NT2/D1 (cell line): ENCODE data around the gene CTNNA3.
"Not testable (repeated sequence)": the region's sequence is repeated elsewhere in the genome, so short reads cannot be mapped to it uniquely, and the experiment has no call there.

Experiments used
- DNase-seq: peaks from one replicate; pipeline ENCODE4 v3.0.0-alpha.2; 2011; ENCODE audit warnings: low read depth, low spot score
- H3K27me3 ChIP-seq: 2 replicates; pipeline ENCODE4 v1.6.0; 2011; ENCODE audit warnings: mild to moderate bottlenecking; ENCODE audit not compliant: insufficient read length, insufficient read depth
- H3K36me3 ChIP-seq: 2 replicates; pipeline ENCODE4 v1.6.1; 2011; ENCODE audit warnings: mild to moderate bottlenecking, low read length, mixed read lengths; ENCODE audit not compliant: insufficient read depth, insufficient read length
- H3K4me1 ChIP-seq: 2 replicates; pipeline ENCODE4 v1.5.1; 2011; ENCODE audit not compliant: insufficient read depth, insufficient read length
- H3K4me3 ChIP-seq: 2 replicates; pipeline ENCODE4 v1.5.1; 2011; ENCODE audit warnings: low read depth; ENCODE audit not compliant: insufficient read length
- H3K9ac ChIP-seq: 2 replicates; pipeline ENCODE4 v1.6.0; 2011; ENCODE audit warnings: low read depth; ENCODE audit not compliant: insufficient read length
- H3K9me3 ChIP-seq: 2 replicates; pipeline ENCODE4 v1.5.1; 2011; ENCODE audit warnings: mild to moderate bottlenecking, low read length; ENCODE audit not compliant: insufficient read depth
- SUZ12 ChIP-seq: IDR thresholded peaks from 2 replicates; pipeline ENCODE4 v1.6.1; 2011; ENCODE audit not compliant: insufficient read length, insufficient read depth; ENCODE audit errors: extremely low read depth
- YY1 ChIP-seq: IDR thresholded peaks from 2 replicates; pipeline ENCODE4 v1.6.1; 2011; ENCODE audit not compliant: insufficient read length, insufficient read depth
- ZNF274 ChIP-seq: IDR thresholded peaks from 2 replicates; pipeline ENCODE4 v1.6.1; 2011; ENCODE audit warnings: mild to moderate bottlenecking, low read depth, low read length

Gene CTNNA3

GRCh38 chr10:67698164-67698563, 2.2 kb upstream of the CTNNA3 start:
- TF ChIP-seq YY1, result no peak
- no peak for TF ChIP-seq ZNF274
- no peak overlapping the region for H3K4me3 ChIP-seq
- no peak overlapping the region for H3K9ac ChIP-seq
- no peak for DNase-seq
- H3K27me3 ChIP-seq, result no peaks in the 10 kb centered on the region
- no peaks in the 10 kb centered on the region for H3K4me1 ChIP-seq
- no peaks in the 10 kb centered on the region for H3K36me3 ChIP-seq
- peaks cover 17% of the 10 kb centered on the region; the same call in 1 of the 2 replicates for H3K9me3 ChIP-seq

GRCh38 chr10:67697724-67698131, 1.7 kb upstream of the CTNNA3 start:
- no peak for TF ChIP-seq SUZ12
- no peak for TF ChIP-seq YY1
- no peak for TF ChIP-seq ZNF274
- H3K4me3 ChIP-seq, result no peak overlapping the region

GRCh38 chr10:67696679-67697078, 684 bp upstream of the CTNNA3 start:
- no peak overlapping the region for H3K4me3 ChIP-seq
- H3K4me1 ChIP-seq, result no peaks in the 10 kb centered on the region
- no peak overlapping the region for H3K9ac ChIP-seq
- H3K36me3 ChIP-seq, result no peaks in the 10 kb centered on the region
- peaks cover 17% of the 10 kb centered on the region; the same call in 1 of the 2 replicates for H3K9me3 ChIP-seq
- TF ChIP-seq SUZ12, result no peak
- no peak for TF ChIP-seq ZNF274
- no peak for TF ChIP-seq YY1
- H3K27me3 ChIP-seq, result no peaks in the 10 kb centered on the region
- DNase-seq, result no peak

More at GRCh38 chr10:67697724-67698131, 1.7 kb upstream of the CTNNA3 start:
- DNase-seq, result peak; percentile 16
- Histone ChIP-seq H3K36me3 (no peaks in the 10 kb centered on the region), H3K9me3 (peaks cover 17% of the 10 kb centered on the region; the same call in 1 of the 2 replicates), H3K9ac (no peak overlapping the region), H3K4me1 (no peaks in the 10 kb centered on the region), H3K27me3 (no peaks in the 10 kb centered on the region)

GRCh38 chr10:67695555-67695954, 440 bp downstream of the CTNNA3 start:
- Histone ChIP-seq H3K4me1 (no peaks in the 10 kb centered on the region), H3K9ac (no peak overlapping the region), H3K36me3 (no peaks in the 10 kb centered on the region), H3K9me3 (peaks cover 17% of the 10 kb centered on the region; the same call in 1 of the 2 replicates), H3K27me3 (no peaks in the 10 kb centered on the region), H3K4me3 (no peak overlapping the region)
- TF ChIP-seq SUZ12 (no peak), YY1 (no peak), ZNF274 (no peak)
- DNase-seq, result no peak

GRCh38 chr10:67691861-67692260, 4.1 kb downstream of the CTNNA3 start:
- not testable (repeated sequence) for H3K4me3 ChIP-seq, H3K4me1 ChIP-seq, H3K27me3 ChIP-seq, H3K9me3 ChIP-seq, H3K36me3 ChIP-seq, H3K9ac ChIP-seq, DNase-seq

GRCh38 chr10:67690540-67690939, 5.5 kb downstream of the CTNNA3 start:
- not testable (repeated sequence) for H3K36me3 ChIP-seq, H3K9me3 ChIP-seq, H3K27me3 ChIP-seq, H3K9ac ChIP-seq, H3K4me3 ChIP-seq, DNase-seq, H3K4me1 ChIP-seq

GRCh38 chr10:67684140-67684539, 11.9 kb downstream of the CTNNA3 start:
- not testable (repeated sequence) for H3K4me1 ChIP-seq, H3K36me3 ChIP-seq, H3K9ac ChIP-seq, DNase-seq, H3K4me3 ChIP-seq, H3K27me3 ChIP-seq
- peaks cover 24% of the 10 kb centered on the region; the same call in 1 of the 2 replicates for H3K9me3 ChIP-seq

GRCh38 chr10:67678335-67678974, 17.5 kb downstream of the CTNNA3 start:
- H3K9me3 ChIP-seq, result peaks cover 12% of the 10 kb centered on the region; the same call in 1 of the 2 replicates
- no peak overlapping the region for H3K4me3 ChIP-seq
- no peak overlapping the region for H3K9ac ChIP-seq
- TF ChIP-seq SUZ12 (no peak), ZNF274 (no peak), YY1 (no peak)
- H3K36me3 ChIP-seq, result no peaks in the 10 kb centered on the region
- DNase-seq, result no peak
- H3K27me3 ChIP-seq, result no peaks in the 10 kb centered on the region
- no peaks in the 10 kb centered on the region for H3K4me1 ChIP-seq
